Stimulated activated CD4-positive, alpha-beta T cell treated with anti-CD3 and anti-CD28 coated beads, Interleukin-1b, Interleukin-23, amount 100 ng/mL, for 1 hour (primary cell): ENCODE results near the gene HIPK2.
"Not testable (repeated sequence)": the region's sequence is repeated elsewhere in the genome, so short reads cannot be mapped to it uniquely, and the experiment has no call there.

Source experiments
- DNase-seq, 2 donors: peaks; one replicate each; pipeline ENCODE4 v3.0.0-alpha.2; 2020; ENCODE audit warnings: low read depth in 2 of 2

Gene HIPK2

GRCh38 chr7:139626817-139627216 lies 151.0 kb downstream of the HIPK2 start:
- no peak for DNase-seq

GRCh38 chr7:139623518-139623917 lies 154.3 kb downstream of the HIPK2 start:
- DNase-seq, result no peak

- DNase-seq, result peak in 1 of 2 donors; percentile 37
These were observed 157.0 kb downstream of the HIPK2 start for GRCh38 chr7:139620676-139621344.

- no peak for DNase-seq
These were observed 158.5 kb downstream of the HIPK2 start for GRCh38 chr7:139619367-139619657.

- peak in 1 of 2 donors; percentile 23 for DNase-seq
These were observed 159.1 kb downstream of the HIPK2 start for GRCh38 chr7:139618482-139619366.

GRCh38 chr7:139617074-139617473 lies 160.7 kb downstream of the HIPK2 start:
- no peak for DNase-seq

- DNase-seq, result no peak
These were observed 162.9 kb downstream of the HIPK2 start for GRCh38 chr7:139614886-139615285.

GRCh38 chr7:139613971-139614411 lies 163.8 kb downstream of the HIPK2 start:
- no peak for DNase-seq

GRCh38 chr7:139611556-139611955 lies 166.2 kb downstream of the HIPK2 start:
- not testable (repeated sequence) for DNase-seq

- no peak for DNase-seq
These were observed 167.2 kb downstream of the HIPK2 start for GRCh38 chr7:139610595-139610994.

GRCh38 chr7:139603896-139604295 lies 173.9 kb downstream of the HIPK2 start:
- DNase-seq, result no peak

- no peak for DNase-seq
These were observed 174.5 kb downstream of the HIPK2 start for GRCh38 chr7:139603282-139603681.

- no peak for DNase-seq
These were observed 175.6 kb downstream of the HIPK2 start for GRCh38 chr7:139602143-139602722.

GRCh38 chr7:139601176-139601575 lies 176.6 kb downstream of the HIPK2 start:
- DNase-seq, result no peak

- no peak for DNase-seq
These were observed 177.5 kb downstream of the HIPK2 start for GRCh38 chr7:139600306-139600705.

- DNase-seq, result no peak
These were observed 179.2 kb downstream of the HIPK2 start for GRCh38 chr7:139598642-139599041.

- no peak for DNase-seq
These were observed 180.8 kb downstream of the HIPK2 start for GRCh38 chr7:139597028-139597427.

GRCh38 chr7:139596626-139597025 lies 181.2 kb downstream of the HIPK2 start:
- DNase-seq, result no peak

GRCh38 chr7:139595806-139596205 lies 182.0 kb downstream of the HIPK2 start:
- DNase-seq, result no peak

GRCh38 chr7:139594911-139595476 lies 182.8 kb downstream of the HIPK2 start:
- no peak for DNase-seq

- no peak for DNase-seq
These were observed 183.7 kb downstream of the HIPK2 start for GRCh38 chr7:139594090-139594489.

GRCh38 chr7:139592801-139593461 lies 184.9 kb downstream of the HIPK2 start:
- no peak for DNase-seq
